ENCODE data around the gene FN1. TPM values are rescaled to one million over a fixed set of nuclear protein-coding genes. Genes with fewer than 3 reads are reported as not detected.

FN1 gene
- total RNA-seq, 1 donor from 2014 or later, result 2,584 TPM

DNA sequence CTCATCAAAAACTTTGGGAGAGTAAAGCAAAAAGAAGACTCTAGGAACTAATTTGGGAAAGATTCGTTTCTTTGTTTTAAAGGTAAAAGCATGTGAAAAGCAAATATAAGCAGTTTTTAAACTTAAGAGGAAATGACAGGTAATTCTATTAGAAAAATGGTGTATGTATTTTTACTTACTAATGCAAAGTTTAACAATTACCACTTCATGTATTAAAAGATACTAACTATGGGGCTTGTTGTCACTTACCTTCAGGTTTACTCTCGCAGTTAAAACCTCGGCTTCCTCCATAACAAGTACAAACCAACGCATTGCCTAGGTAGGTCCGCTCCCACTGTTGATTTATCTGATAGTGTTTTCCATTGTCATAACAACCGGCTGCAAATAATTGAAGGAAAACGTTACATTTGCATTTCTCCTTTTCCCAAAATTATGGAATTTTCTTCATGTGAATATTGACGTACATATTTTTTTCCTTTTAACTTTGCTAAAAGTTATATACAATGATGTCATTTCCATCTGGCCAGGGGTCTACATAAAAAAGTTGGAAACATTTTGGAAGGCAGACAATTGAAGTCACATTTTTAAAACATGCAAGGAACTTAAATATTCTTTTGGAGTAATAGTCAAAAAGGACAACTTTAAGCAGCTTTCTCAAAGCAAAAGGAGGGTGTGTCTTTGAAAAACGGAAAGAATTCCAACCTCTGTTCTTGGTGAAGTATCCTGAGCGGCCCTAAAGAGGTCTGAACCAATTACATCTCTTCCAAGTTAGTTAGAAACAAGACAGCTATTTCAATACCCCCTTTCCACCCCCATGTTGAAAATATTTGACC is 1.2 kb downstream of the FN1 start:
- no peaks in the 10 kb centered on the region for H3K27me3 ChIP-seq (ENCODE audit: control insufficient read depth, insufficient read depth, low read length)
- peaks cover 2% of the 10 kb centered on the region for H3K36me3 ChIP-seq (ENCODE audit: control insufficient read depth, insufficient read depth, low read length)
- H3K4me3 ChIP-seq (ENCODE audit: low read depth, low read length), result peak overlapping the region; percentile 78
- TF ChIP-seq, protein P1, sequence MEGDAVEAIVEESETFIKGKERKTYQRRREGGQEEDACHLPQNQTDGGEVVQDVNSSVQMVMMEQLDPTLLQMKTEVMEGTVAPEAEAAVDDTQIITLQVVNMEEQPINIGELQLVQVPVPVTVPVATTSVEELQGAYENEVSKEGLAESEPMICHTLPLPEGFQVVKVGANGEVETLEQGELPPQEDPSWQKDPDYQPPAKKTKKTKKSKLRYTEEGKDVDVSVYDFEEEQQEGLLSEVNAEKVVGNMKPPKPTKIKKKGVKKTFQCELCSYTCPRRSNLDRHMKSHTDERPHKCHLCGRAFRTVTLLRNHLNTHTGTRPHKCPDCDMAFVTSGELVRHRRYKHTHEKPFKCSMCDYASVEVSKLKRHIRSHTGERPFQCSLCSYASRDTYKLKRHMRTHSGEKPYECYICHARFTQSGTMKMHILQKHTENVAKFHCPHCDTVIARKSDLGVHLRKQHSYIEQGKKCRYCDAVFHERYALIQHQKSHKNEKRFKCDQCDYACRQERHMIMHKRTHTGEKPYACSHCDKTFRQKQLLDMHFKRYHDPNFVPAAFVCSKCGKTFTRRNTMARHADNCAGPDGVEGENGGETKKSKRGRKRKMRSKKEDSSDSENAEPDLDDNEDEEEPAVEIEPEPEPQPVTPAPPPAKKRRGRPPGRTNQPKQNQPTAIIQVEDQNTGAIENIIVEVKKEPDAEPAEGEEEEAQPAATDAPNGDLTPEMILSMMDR (IDR thresholded peaks at IDR 0.05; ENCODE audit: insufficient read depth, low read length, poor library complexity, severe bottlenecking), result no peak
- DNase-seq (ENCODE audit: low read depth), result no peak

- H3K36me3 ChIP-seq (ENCODE audit: control insufficient read depth, insufficient read depth, low read length), result peaks cover 3% of the 10 kb centered on the region
Observed at GRCh38 chr2:215432759-215433594, 2.9 kb downstream of the FN1 start.

GRCh38 chr2:215431778-215432758 is 3.8 kb downstream of the FN1 start:
- TF ChIP-seq, protein P1 (IDR thresholded peaks at IDR 0.05; ENCODE audit: insufficient read depth, low read length, poor library complexity, severe bottlenecking), result no peak
- Histone ChIP-seq H3K27me3 (ENCODE audit: control insufficient read depth, insufficient read depth, low read length) (no peaks in the 10 kb centered on the region), H3K4me3 (ENCODE audit: low read depth, low read length) (peak overlapping the region; percentile 78), H3K36me3 (ENCODE audit: control insufficient read depth, insufficient read depth, low read length) (peaks cover 4% of the 10 kb centered on the region)
- no peak for DNase-seq (ENCODE audit: low read depth)

More at GRCh38 chr2:215432759-215433594, 2.9 kb downstream of the FN1 start:
- Histone ChIP-seq H3K27me3 (ENCODE audit: control insufficient read depth, insufficient read depth, low read length) (no peaks in the 10 kb centered on the region), H3K4me3 (ENCODE audit: low read depth, low read length) (peak overlapping the region; percentile 78)
- TF ChIP-seq, protein P1 (IDR thresholded peaks at IDR 0.05; ENCODE audit: insufficient read depth, low read length, poor library complexity, severe bottlenecking), result no peak
- DNase-seq (ENCODE audit: low read depth), result no peak

DNA sequence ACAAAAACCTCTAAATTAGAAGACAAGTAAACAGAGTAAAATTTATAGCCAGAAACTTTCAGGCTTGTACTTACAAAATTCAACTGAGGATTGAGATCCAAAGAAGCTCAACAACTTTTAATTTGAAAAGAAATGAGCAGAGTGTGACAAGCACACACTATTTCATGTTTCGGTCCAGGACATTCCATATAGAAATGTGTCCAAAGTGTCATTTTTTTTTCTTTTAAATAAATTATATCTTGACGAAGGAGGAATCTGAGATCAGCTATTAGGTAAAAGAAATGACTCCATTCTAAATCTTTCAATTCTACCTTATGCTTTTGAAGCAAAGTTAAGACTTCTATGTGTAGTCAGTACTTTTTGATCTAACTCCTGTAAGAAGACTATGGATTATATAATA is 4.6 kb downstream of the FN1 start:
- peaks cover 4% of the 10 kb centered on the region for H3K36me3 ChIP-seq (ENCODE audit: control insufficient read depth, insufficient read depth, low read length)
- no peaks in the 10 kb centered on the region for H3K27me3 ChIP-seq (ENCODE audit: control insufficient read depth, insufficient read depth, low read length)
- H3K4me3 ChIP-seq (ENCODE audit: low read depth, low read length), result peak overlapping the region; percentile 78
- DNase-seq (ENCODE audit: low read depth), result no peak
- TF ChIP-seq, protein P1 (IDR thresholded peaks at IDR 0.05; ENCODE audit: insufficient read depth, low read length, poor library complexity, severe bottlenecking), result no peak

- Histone ChIP-seq H3K4me3 (ENCODE audit: low read depth, low read length) (peak overlapping the region; percentile 78), H3K36me3 (ENCODE audit: control insufficient read depth, insufficient read depth, low read length) (peaks cover 4% of the 10 kb centered on the region), H3K27me3 (ENCODE audit: control insufficient read depth, insufficient read depth, low read length) (no peaks in the 10 kb centered on the region)
- DNase-seq (ENCODE audit: low read depth), result no peak
- TF ChIP-seq, protein P1 (IDR thresholded peaks at IDR 0.05; ENCODE audit: insufficient read depth, low read length, poor library complexity, severe bottlenecking), result no peak
Observed at GRCh38 chr2:215430528-215431187, 5.2 kb downstream of the FN1 start.

All from kidney epithelial cell (primary cell).